GM23338 (cell line): ENCODE measurements around the gene ZBTB25.

Experiments used
- CTCF ChIP-seq, 2 experiments: fragments of 200-600 bp in 1 of 2; sonication (generic) in 1 of 2; conservative IDR thresholded peaks; 2 replicates each; pipeline versions ENCODE4 v1.5.1 to v1.6.1; 2016 to 2017; ENCODE audit warnings: antibody characterized with exemption in 2 of 2, low read depth in 2 of 2, mild to moderate bottlenecking in 2 of 2, moderate library complexity in 1 of 2
- ETS1 ChIP-seq: IDR thresholded peaks from 2 replicates; pipeline ENCODE4 v1.6.1; 2016; ENCODE audit warnings: antibody characterized with exemption
- EZH2 ChIP-seq: fragments of 200-600 bp; sonication (generic); IDR thresholded peaks from one replicate; pipeline ENCODE4 v1.8.0; 2017; ENCODE audit warnings: antibody characterized with exemption, mild to moderate bottlenecking, low read depth; ENCODE audit not compliant: unreplicated experiment
- JUNB ChIP-seq: IDR thresholded peaks from one replicate; pipeline ENCODE4 v1.6.1; 2016; ENCODE audit warnings: antibody characterized with exemption; ENCODE audit not compliant: unreplicated experiment
- REST ChIP-seq: IDR thresholded peaks from one replicate; pipeline ENCODE4 v1.6.1; 2018; ENCODE audit warnings: antibody characterized with exemption; ENCODE audit not compliant: unreplicated experiment

GRCh38 chr14:64540208-64541202 lies 36.9 kb upstream of the ZBTB25 start, which contains the start of gene HSPA2:
- TF ChIP-seq CTCF (conservative IDR thresholded peaks at IDR 0.05; ENCODE audit: low read depth in 2 of 2), result peak; percentile 48 to 84
- TF ChIP-seq REST, result no peak
- no peak for TF ChIP-seq EZH2
- TF ChIP-seq JUNB, result no peak
- TF ChIP-seq ETS1, result no peak
